Gastrocnemius medialis (tissue), 4 donors: ENCODE measurements around the gene PDZK1IP1.

Source experiments
- CTCF ChIP-seq, 5 experiments: fragments of 450-650 bp in 3 of 5; fragments of 200-600 bp in 2 of 5; sonication (generic) in 2 of 5; IDR thresholded peaks in 4 of 5; conservative IDR thresholded peaks in 1 of 5; 1 replicate in 4 of 5; 2 replicates in 1 of 5; pipeline ENCODE4 v1.5.1; 2016 to 2019; ENCODE audit warnings: antibody characterized with exemption in 5 of 5, mild to moderate bottlenecking in 3 of 5, moderate library complexity in 3 of 5
- POLR2A ChIP-seq, 2 donors: fragments of 450-650 bp; IDR thresholded peaks; one replicate each; pipeline ENCODE4 v1.6.1; 2017; ENCODE audit warnings: antibody characterized with exemption in 2 of 2, mild to moderate bottlenecking in 2 of 2, moderate library complexity in 2 of 2

- TF ChIP-seq CTCF (IDR thresholded peaks at IDR 0.05 in 4 of 5, conservative IDR thresholded peaks at IDR 0.05 in 1 of 5) (no peak), POLR2A (IDR thresholded peaks at IDR 0.05) (no peak)
Measured at GRCh38 chr1:47160716-47161115, 29.1 kb downstream of the PDZK1IP1 start.
